A673 (cell line): ENCODE results near the gene ZCRB1. TPM values are rescaled to one million over a fixed set of nuclear protein-coding genes. Genes with fewer than 3 reads are reported as not detected.

Experiments
- BruUV-seq: library from RNA; stranded (reverse); fragments of 400-500 nt; replicated peaks from 2 replicates; lab custom pipeline; 2021; lab: Mats Ljungman, UMichigan
- CTCF ChIA-PET: fragments of 300-600 bp; sonication (Branson Sonifier 250); formaldehyde crosslinking; loops from one replicate; lab custom pipeline; 2022; ENCODE audit warnings: antibody characterized with exemption; lab: Charles Lee
- POLR2A ChIA-PET: fragments of 300-600 bp; sonication (Branson Sonifier 250); formaldehyde crosslinking; loops from one replicate; lab custom pipeline; 2022; ENCODE audit warnings: antibody characterized with exemption; ENCODE audit not compliant: low non-redundant PET; lab: Charles Lee
- DNase-seq: peaks from one replicate; pipeline ENCODE4 v3.0.0-alpha.2; 2015; ENCODE audit warnings: low spot score
- H3K27ac ChIP-seq: fragments of 200-600 bp; sonication (generic); 2 replicates; pipeline ENCODE4 v1.5.1; 2016; ENCODE audit warnings: mixed run types, low read depth, mild to moderate bottlenecking, mixed read lengths, antibody characterized with exemption, low read length; ENCODE audit not compliant: poor library complexity, severe bottlenecking
- H3K27me3 ChIP-seq: fragments of 200-600 bp; sonication (generic); replicated peaks from 2 replicates; pipeline ENCODE4 v1.6.1; 2017; ENCODE audit warnings: mixed run types, low read depth, mild to moderate bottlenecking, mixed read lengths, antibody characterized with exemption, low read length; ENCODE audit not compliant: insufficient read depth, poor library complexity
- H3K36me3 ChIP-seq: fragments of 200-600 bp; sonication (generic); 2 replicates; pipeline ENCODE4 v1.6.1; 2016; ENCODE audit warnings: mixed run types, mild to moderate bottlenecking, mixed read lengths, antibody characterized with exemption, low read length; ENCODE audit not compliant: insufficient read depth, poor library complexity, severe bottlenecking
- H3K4me1 ChIP-seq: fragments of 200-600 bp; sonication (generic); 2 replicates; pipeline ENCODE4 v1.6.1; 2017; ENCODE audit warnings: mixed run types, mild to moderate bottlenecking, mixed read lengths, antibody characterized with exemption, low read length; ENCODE audit not compliant: insufficient read depth, poor library complexity, severe bottlenecking
- H3K4me3 ChIP-seq: fragments of 200-600 bp; sonication (generic); 2 replicates; pipeline ENCODE4 v1.5.1; 2016; ENCODE audit warnings: low read depth, mixed run types, mild to moderate bottlenecking, mixed read lengths, low read length; ENCODE audit not compliant: poor library complexity, severe bottlenecking
- H3K9me3 ChIP-seq: fragments of 200-600 bp; sonication (generic); 2 replicates; pipeline ENCODE4 v1.6.1; 2016; ENCODE audit warnings: mixed run types, low read depth, mild to moderate bottlenecking, mixed read lengths, antibody characterized with exemption, low read length; ENCODE audit not compliant: poor library complexity, severe bottlenecking
- CTCF ChIP-seq: fragments of 300-800, 200-600 bp; sonication (generic); conservative IDR thresholded peaks from 2 replicates; pipeline ENCODE4 v1.5.1; 2017; ENCODE audit warnings: low read depth, mild to moderate bottlenecking, antibody characterized with exemption, low read length, moderate library complexity, mixed read lengths
- EZH2 ChIP-seq: fragments of 200-600 bp; sonication (generic); IDR thresholded peaks from 2 replicates; pipeline ENCODE4 v1.6.1; 2017; ENCODE audit warnings: borderline replicate concordance, low read depth, mild to moderate bottlenecking, mixed read lengths, antibody characterized with exemption, low read length; ENCODE audit not compliant: poor library complexity, severe bottlenecking
- intact Hi-C: fragments of 100-400 bp; cut with micrococcal nuclease; formaldehyde crosslinking; loops from one replicate; pipeline ENCODE4 v1.10.0; 2022; ENCODE audit not compliant: unreplicated experiment
- total RNA-seq: library from RNA; stranded (reverse); gene quantifications from 2 replicates; pipeline ENCODE4 v1.2.3, GENCODE V29; 2021

Gene ZCRB1
- total RNA-seq, 1 experiment from 2014 or later: 110 TPM

GRCh38 chr12:42323856-42324255 lies 2.0 kb downstream of the ZCRB1 start:
- Histone ChIP-seq H3K9me3 (no peaks in the 10 kb centered on the region), H3K27me3 (no peaks in the 10 kb centered on the region), H3K4me1 (peaks cover 14% of the 10 kb centered on the region), H3K36me3 (peaks cover 8% of the 10 kb centered on the region), H3K27ac (no peak overlapping the region), H3K4me3 (no peak overlapping the region)
- TF ChIP-seq EZH2 (no peak), CTCF (no peak)
- no peak for DNase-seq
- BruUV-seq: no TSS peak
- intact Hi-C loops: no loop called here
- ChIA-PET CTCF (no interaction called here), POLR2A (no interaction called here)

- POLR2A ChIA-PET: no interaction called here
- intact Hi-C loops: no loop called here
- Histone ChIP-seq H3K36me3 (peaks cover 8% of the 10 kb centered on the region), H3K4me3 (no peak overlapping the region), H3K9me3 (no peaks in the 10 kb centered on the region), H3K27me3 (no peaks in the 10 kb centered on the region), H3K27ac (no peak overlapping the region), H3K4me1 (peaks cover 8% of the 10 kb centered on the region)
- no TSS peak for BruUV-seq
- TF ChIP-seq EZH2 (no peak), CTCF (no peak)
- CTCF ChIA-PET: no interaction called here
- no peak for DNase-seq
Measured at GRCh38 chr12:42322567-42322966, 3.3 kb downstream of the ZCRB1 start.

- no peak for TF ChIP-seq EZH2
- no peak for TF ChIP-seq CTCF
- Histone ChIP-seq H3K27me3 (no peaks in the 10 kb centered on the region), H3K27ac (no peak overlapping the region), H3K4me3 (no peak overlapping the region), H3K36me3 (peaks cover 21% of the 10 kb centered on the region), H3K4me1 (no peaks in the 10 kb centered on the region), H3K9me3 (no peaks in the 10 kb centered on the region)
- no peak for DNase-seq
- ChIA-PET CTCF (no interaction called here), POLR2A (no interaction called here)
- BruUV-seq: no TSS peak
- intact Hi-C loops: no loop called here
Measured at GRCh38 chr12:42320796-42321195, 5.1 kb downstream of the ZCRB1 start.
